AG09319 (cell line): ENCODE measurements around the gene CTU2.

Experiments
- DNase-seq: peaks from one replicate; pipeline ENCODE4 v3.0.0-alpha.2; 2010; ENCODE audit warnings: low read depth; ENCODE audit errors: extremely low read depth
- CTCF ChIP-seq: IDR thresholded peaks from 2 replicates; pipeline ENCODE4 v1.5.1; 2011; ENCODE audit warnings: low read depth, mild to moderate bottlenecking, inconsistent platforms, low read length, moderate library complexity

The CTU2 gene

DNA sequence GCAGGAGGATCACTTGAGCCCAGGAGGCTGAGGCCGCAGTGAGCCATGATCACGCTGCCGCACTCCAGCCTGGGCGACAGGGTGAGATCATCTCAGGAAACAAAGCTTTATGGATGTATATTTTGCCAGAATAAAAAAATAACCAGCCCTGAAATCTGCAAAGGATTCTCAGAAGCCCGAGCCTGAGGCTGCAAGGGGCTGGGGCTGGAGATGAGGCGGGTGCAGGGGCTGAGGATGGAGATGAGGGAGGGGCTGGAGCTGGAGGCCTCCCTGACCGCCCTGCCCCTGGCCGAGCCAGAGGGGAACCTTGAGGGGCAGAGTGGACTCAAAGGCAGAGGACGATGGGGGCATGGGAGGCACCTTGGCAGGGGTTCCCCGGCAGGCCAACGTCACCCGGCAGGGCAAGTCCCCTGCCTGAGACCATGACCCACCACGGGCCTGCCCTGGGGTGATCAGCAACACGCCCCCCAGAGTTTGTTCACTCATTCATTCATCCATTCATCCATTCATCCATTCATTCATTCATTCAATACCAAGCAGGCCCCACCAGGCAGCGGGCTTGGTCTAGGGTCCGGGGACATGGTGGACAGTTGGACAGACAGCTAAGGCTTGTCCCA is 46.2 kb downstream of the CTU2 start:
- DNase-seq, result no peak

GRCh38 chr16:88753191-88753590 is 46.9 kb downstream of the CTU2 start:
- TF ChIP-seq CTCF, result no peak
- DNase-seq, result no peak

More for the DNA sequence above, 46.2 kb downstream of the CTU2 start:
- TF ChIP-seq CTCF, result no peak

- DNase-seq, result no peak
- no peak for TF ChIP-seq CTCF
Observed at GRCh38 chr16:88753602-88754001, 47.3 kb downstream of the CTU2 start.

GRCh38 chr16:88754109-88754911 is 48.0 kb downstream of the CTU2 start:
- no peak for TF ChIP-seq CTCF
- no peak for DNase-seq

DNA sequence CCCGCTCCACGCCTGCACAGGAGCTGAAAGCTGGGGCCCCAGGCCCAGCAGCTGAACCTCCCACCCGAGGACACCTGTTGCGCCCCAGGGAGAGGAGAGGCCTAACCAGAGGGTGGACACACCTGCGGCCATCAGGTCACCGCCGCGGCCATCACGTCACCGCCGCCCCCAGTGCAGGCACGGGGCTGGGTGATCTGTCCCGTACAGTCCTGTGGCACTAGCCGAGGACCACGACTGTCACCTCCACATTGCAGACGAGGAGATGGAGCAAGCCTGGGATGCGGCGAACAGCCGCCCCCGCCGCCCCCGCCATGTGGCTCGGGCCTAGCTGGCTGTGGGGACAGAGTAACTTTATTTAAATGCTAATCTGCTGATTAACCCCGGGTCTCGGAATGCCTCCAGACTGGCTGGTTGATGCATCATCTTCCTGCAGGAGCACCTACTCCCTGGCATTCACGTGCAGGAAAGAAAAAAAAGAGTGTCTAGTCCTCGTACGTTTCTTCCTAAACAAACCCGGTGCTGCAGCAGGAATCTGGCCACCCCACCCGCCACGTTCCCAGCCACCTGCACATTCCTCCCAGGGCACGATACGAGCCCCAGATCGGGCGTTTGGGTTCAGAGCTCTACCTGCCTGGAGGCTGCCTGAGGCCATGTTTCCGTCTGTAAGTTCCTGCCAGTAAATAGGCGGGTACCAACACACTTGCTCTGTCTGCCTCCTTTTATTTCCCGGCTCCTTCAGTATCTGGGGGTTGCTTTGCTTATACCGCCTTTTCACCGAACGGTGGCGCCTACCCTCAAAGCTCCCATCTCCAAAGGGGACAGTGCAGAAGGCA is 48.8 kb downstream of the CTU2 start:
- no peak for DNase-seq
- peak; percentile 39 for TF ChIP-seq CTCF

GRCh38 chr16:88755745-88756443 is 49.6 kb downstream of the CTU2 start:
- DNase-seq, result no peak
- no peak for TF ChIP-seq CTCF
